NK-92 treated with Interleukin-12 subunit alpha and Interleukin-12 subunit beta, amount 100 ng/mL, for 24 hours (cell line): ENCODE measurements around the gene RBKS.

Experiments
- DNase-seq: peaks from one replicate; lab custom pipeline; 2025; lab: John Stamatoyannopoulos, UW

RBKS gene

DNA sequence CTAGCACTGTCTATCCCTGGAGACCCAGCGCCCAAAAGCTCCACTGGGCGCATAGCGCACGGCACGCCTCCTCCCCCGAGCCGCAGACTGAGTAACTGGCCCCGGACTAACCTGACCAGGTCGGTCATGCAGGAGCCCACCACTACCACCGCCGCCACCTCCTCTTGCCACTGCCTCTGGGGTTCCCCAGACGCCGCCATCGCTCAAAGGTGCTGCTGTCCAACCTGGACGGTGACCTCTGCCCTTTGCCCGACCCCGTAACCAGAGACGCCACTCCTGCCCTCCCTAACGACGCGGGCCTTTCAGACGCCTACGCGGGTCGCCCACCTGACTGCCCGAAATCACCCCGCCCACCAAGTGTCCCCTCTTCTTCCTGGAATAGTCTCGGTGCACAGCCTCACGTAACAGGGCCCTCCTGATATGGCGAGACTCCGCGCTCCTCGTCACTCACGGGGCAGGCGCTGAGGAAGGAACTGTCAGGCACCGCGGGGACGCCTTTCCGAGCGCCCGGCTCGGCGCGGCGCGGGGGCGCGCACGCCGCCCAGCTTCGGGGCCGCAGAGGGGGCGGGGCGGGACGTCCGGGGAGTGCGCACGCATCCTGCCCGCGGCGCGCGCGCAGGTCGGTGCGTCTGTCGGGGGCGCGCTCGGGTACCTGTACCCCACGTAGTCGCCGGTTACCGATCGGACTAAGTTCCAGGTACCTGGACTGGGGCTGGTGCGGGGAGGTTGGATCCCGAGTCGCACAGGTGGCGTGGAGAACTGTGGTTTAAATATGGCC, at the start of gene RBKS, which contains the start of gene BABAM2:
TSS of gene RBKS (minus strand) at position 242 of the 778 bp plus-strand sequence. CDS start at position 200, 42 bp downstream.
TSS of gene BABAM2 (plus strand) at position 584 of the 778 bp plus-strand sequence. CDS start 3,828 bp downstream, outside the sequence.
- peak; percentile 94 for DNase-seq

- DNase-seq = no peak
Measured at GRCh38 chr2:27935026-27935425, 44.8 kb upstream of the RBKS start.

DNA sequence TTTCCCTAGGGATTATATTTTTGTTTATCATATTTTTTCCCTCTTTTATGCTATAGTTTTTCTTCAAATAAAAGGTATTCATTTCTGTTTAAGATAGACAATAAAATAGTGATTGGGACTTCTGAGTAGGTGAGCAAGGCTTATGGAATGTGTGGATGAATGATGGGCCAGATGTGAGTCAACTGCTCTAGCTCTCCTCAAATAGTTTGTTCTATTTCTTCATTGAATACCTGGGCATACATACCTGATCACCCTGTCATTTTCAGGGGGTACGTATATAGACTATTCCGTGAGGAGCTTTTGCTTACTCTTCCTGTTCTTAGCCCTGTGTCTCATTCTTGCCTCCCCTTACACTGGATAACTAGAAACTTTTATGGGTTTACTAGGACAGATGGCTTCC, 42.2 kb upstream of the RBKS start:
- no peak for DNase-seq

- DNase-seq = no peak
Measured at GRCh38 chr2:27931361-27931950, 41.3 kb upstream of the RBKS start.

DNA sequence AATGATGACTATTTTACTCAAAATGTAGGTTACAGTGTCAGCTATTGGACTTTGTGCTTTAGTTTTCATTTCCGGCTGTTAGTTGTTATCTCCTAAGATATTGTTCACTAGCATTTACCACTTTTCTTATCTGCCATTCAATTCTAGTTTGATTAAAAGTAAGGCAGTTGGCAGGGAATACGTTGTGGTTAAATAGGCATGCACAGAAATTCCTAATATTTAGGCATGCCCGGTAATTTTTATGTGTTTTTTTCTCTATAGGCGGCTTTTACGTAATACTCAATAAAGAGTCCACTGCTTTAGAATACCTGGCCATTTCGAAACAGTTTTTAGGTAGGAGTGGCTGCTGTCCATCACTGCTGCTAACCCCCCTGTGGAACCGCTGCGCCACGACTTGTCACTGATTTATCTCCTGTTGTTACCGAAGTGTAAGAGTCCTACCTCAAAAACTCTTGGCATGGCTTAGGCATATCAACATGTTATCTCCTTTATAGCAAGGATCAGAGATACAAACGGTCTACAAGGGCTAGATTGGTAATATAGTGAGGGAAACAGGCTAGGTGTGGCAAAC, 39.8 kb upstream of the RBKS start:
- no peak for DNase-seq

DNA sequence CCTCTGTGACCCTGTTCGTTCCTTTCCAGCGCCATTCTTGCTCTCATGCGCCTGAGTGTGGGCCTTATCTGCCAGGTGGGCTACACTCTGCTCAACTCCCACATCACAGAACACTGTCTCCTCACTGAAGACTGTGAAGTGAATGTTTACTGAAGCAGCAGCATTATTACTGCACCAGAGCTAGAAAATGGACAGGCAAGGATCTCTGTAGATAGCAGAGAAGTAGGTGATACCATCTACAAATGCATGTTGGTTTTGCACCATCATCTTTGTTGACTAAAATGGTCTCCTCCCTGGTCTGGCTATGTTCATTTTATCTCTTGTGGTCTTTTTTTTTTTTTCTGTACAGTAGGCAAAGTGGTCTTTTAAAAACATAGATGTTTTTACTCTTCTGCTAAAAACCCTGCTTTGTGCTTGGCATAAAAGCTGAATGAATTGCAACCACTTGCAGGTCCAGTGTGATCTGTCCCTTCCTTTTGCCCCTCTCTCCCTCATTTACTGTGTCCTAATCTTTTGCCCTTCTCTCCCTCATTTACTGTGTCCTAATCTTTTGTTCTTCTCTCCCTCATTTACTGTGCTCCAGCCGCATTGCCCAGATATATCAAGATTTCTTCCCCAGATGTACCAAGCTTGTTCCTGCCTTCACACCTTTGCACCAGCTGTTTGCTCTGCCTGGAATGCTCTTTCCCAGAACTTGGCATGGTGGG, 35.7 kb upstream of the RBKS start:
- no peak for DNase-seq

- DNase-seq = no peak
Measured at GRCh38 chr2:27922842-27923241, 32.7 kb upstream of the RBKS start.

GRCh38 chr2:27921880-27922547, 31.8 kb upstream of the RBKS start:
- DNase-seq = no peak

DNA sequence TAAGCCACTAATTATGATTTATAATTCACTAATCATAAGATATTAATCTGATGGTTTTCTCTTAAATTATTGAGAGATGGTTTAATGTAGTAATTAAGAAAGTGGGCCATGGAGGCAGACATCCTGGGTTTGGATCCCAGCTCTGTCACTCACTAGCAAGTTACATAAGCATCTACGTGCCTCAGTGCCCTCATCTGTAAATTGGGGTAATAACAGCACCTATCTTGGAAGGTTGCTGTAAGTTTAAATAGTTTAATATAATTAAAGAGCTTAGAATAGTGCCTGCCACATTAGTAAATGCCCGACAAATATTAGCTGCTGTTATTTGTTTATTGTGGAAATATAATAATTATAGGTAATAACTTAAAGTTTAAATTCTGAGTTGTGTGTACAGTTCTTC, 31.2 kb upstream of the RBKS start:
- DNase-seq = no peak

- no peak for DNase-seq
Measured at GRCh38 chr2:27920148-27920885, 30.1 kb upstream of the RBKS start.

- DNase-seq = no peak
Measured at GRCh38 chr2:27916293-27916995, 26.3 kb upstream of the RBKS start.

DNA sequence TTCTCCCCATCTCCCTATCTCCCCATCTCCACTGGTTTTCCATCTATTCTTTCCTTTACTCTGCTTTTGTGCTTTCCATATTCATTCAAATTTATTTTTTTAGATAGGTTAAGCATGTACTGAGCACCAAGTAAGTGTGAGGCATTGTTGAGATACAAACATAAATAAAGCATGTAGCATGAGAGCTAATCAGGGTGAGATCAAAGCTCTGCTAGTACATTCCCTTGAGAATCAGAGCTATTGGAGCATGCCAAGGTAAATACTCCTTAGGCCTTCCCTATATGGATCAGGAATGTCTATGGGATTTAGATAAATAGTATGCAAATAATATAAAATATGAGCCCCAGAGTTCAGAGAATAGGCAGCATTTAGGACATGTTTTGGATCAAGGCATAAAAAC, 25.7 kb upstream of the RBKS start:
- DNase-seq = no peak

- no peak for DNase-seq
Measured at GRCh38 chr2:27915191-27915590, 25.0 kb upstream of the RBKS start.

GRCh38 chr2:27914805-27915175, 24.6 kb upstream of the RBKS start:
- DNase-seq = no peak

DNA sequence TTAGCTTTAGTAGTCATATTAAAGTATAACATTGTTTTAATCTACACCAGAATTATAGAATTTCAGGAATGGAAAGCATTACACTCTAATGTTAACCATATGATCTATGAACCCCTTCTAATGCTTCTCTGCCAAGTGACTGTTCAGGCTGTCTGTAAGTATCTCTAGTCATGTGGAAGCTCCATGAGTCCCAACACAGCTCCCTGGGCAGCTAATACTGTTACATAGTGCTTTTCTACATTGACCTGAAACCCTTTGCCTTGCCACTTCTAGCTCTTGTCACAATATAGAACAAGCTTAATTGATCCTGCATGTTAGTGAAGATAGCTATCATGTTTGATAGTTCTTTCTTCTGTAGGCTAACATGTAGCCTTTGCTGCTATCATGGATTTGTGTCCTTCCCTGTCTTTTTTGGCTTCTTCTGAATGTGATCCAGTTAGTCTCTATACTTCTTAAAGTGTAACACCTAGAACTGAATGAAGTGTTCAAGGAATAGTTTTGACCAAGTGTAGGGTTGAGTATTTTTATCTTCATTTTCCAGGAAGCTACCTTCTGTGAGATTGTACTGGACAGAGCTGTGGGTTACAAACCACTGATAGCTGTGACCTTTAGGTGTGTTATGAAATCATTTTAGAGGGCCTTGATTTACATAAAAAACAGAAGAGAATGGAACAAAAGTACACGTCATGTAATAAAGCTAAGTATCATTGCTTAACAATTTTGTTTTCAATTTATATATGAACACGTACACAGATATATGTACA, 24.0 kb upstream of the RBKS start:
- DNase-seq = no peak

DNA sequence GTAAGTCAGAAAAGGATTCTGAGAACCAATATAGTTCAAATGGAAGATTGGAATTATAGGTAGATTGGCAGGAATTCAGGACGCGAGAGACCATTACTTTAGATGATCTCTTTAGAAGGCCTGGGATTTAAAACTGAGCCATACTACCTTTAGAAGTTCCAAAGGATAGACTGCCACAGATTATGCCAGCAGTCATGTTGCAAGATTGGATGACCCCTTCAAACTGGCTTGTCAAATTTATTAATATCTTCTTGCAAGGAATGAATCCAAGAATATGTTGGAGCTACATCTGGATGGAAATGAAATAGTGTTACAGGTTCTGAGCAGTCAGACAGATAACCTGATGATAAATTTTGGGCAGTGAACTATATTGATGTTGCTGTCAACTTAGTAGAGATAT, 22.3 kb upstream of the RBKS start:
- no peak for DNase-seq

DNA sequence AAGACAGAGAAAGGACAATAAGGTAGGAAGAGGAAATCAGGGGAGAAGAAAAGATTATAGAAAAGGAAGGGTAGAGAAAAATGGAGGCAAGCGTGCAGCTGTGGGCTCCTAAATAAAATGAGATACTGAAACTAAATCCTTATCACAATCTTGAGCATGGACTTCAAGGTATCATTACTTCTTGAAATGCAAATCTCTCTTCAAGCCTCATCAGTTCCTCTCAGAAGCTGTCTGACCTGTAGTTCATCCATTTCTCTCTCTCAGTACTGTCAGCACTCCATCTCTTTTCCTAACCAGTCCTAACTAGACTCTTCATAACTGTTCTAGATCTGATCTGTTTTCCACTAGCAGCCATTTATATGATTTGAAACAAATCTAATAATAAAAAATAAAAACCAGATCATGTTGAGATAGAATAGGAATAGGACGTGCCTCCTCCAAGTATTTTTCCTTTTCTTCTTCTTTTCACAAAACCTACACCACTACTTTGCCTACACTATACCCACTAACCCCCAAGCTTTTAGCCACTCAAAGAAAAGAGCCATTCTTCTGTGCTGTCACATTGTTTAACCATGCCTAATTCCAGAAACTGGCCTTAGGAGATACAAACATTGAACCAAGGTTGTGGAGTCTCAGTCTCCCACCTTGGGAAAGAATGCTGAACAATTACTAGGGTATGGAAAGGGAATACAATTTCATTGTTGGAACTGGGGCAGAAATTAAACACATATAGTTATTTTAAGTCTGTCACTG, 21.4 kb upstream of the RBKS start:
- DNase-seq = no peak

- no peak for DNase-seq
Measured at GRCh38 chr2:27909901-27910300, 19.7 kb upstream of the RBKS start.

DNA sequence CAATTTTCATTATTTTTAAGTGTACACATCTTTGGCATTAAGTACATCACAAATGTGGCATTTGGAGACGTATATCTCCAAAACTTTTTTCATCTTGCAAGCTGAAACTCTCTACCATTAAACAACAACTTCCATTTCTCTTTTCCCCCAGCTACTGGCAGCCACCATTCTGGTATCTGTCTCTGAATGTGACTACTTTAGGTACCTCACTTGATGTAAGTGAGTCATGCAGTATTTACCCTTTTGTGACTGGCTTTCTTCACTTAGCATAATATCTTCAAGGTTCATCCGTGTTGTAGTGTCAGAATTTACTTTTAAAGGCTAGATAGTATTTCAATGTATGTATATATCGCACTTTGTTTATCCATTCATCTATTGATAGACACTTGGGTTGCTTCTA, 17.4 kb upstream of the RBKS start:
- no peak for DNase-seq
